HG03460 (cell line): ENCODE data around the gene ZNF20.
A peak's percentile ranks its signal among the peaks of the same experiment; 100 is the strongest.

Experiments used
- ATAC-seq: cut with Tn5 transposase; IDR thresholded peaks from one replicate; pipeline ENCODE4 v1.9.1; 2021; ENCODE audit not compliant: unreplicated experiment

The ZNF20 gene

GRCh38 chr19:12139885-12140544, at the start of gene ZNF20:
ZNF20 (minus strand) TSS chr19:12140350; CDS start chr19:12140182, 168 bp downstream.
- peak; percentile 93 for ATAC-seq

- ATAC-seq: no peak
Observed at GRCh38 chr19:12187625-12188024, 47.5 kb upstream of the ZNF20 start.

GRCh38 chr19:12180377-12180776, 40.2 kb upstream of the ZNF20 start:
- no peak for ATAC-seq

GRCh38 chr19:12166626-12167025, 26.5 kb upstream of the ZNF20 start:
- ATAC-seq: no peak

- ATAC-seq: no peak
Observed at GRCh38 chr19:12163826-12164225, 23.7 kb upstream of the ZNF20 start.

- ATAC-seq: peak; percentile 91
Observed at GRCh38 chr19:12162882-12163806, 23.0 kb upstream of the ZNF20 start, which contains the start of gene ZNF136. ZNF136 (plus strand) TSS chr19:12163096; CDS start chr19:12163204, 108 bp downstream.

- no peak for ATAC-seq
Observed at GRCh38 chr19:12162513-12162881, 22.3 kb upstream of the ZNF20 start.

GRCh38 chr19:12159773-12160414, 19.7 kb upstream of the ZNF20 start:
- ATAC-seq: no peak

- ATAC-seq: peak; percentile 74
Observed at GRCh38 chr19:12156223-12157058, 16.3 kb upstream of the ZNF20 start, which contains the start of gene ZNF625. ZNF625 (minus strand) TSS chr19:12156734; CDS start chr19:12156558, 176 bp downstream.

- no peak for ATAC-seq
Observed at GRCh38 chr19:12155324-12155860, 15.2 kb upstream of the ZNF20 start.

GRCh38 chr19:12145348-12145747, 5.2 kb upstream of the ZNF20 start:
- no peak for ATAC-seq

- no peak for ATAC-seq
Observed at GRCh38 chr19:12141405-12141736, 1.2 kb upstream of the ZNF20 start.

GRCh38 chr19:12140545-12141404, 625 bp upstream of the ZNF20 start:
- ATAC-seq: peak; percentile 51

- ATAC-seq: no peak
Observed at GRCh38 chr19:12139269-12139668, 881 bp downstream of the ZNF20 start.

GRCh38 chr19:12137221-12137940, 2.8 kb downstream of the ZNF20 start:
- ATAC-seq: no peak

GRCh38 chr19:12133069-12133468, 7.1 kb downstream of the ZNF20 start:
- no peak for ATAC-seq

GRCh38 chr19:12126707-12127106, 13.4 kb downstream of the ZNF20 start:
- ATAC-seq: no peak

GRCh38 chr19:12117201-12117970, 22.8 kb downstream of the ZNF20 start:
- ATAC-seq: no peak
